H1 (cell line): ENCODE data around the gene SLC6A3. TPM values are rescaled to one million over a fixed set of nuclear protein-coding genes. Genes with fewer than 3 reads are reported as not detected.

Experiments used
- CTCF ChIA-PET: fragments of 300-600 bp; sonication (Branson Sonifier 250); formaldehyde crosslinking; loops from one replicate; lab custom pipeline; 2021; ENCODE audit not compliant: partially characterized antibody; lab: Charles Lee
- POLR2A ChIA-PET: fragments of 300-600 bp; sonication (Branson Sonifier 250); formaldehyde crosslinking; loops from one replicate; lab custom pipeline; 2021; ENCODE audit warnings: inconsistent platforms; ENCODE audit not compliant: partially characterized antibody; lab: Charles Lee
- DNase-seq, 2 experiments: peaks; one replicate each; pipeline versions ENCODE4 v3.0.0 to v3.0.0-alpha.2; 2010 to 2022; ENCODE audit warnings: low spot score in 2 of 2, low read depth in 1 of 2, mixed read lengths in 1 of 2
- FAIRE-seq: peaks from 2 replicates; lab custom pipeline; 2011; peaks lifted over from hg19 to GRCh38; lab: Jason Lieb, UNC
- H2AFZ ChIP-seq: 2 replicates; pipeline ENCODE4 v1.8.1; 2012; ENCODE audit warnings: low read length, inconsistent platforms
- H2AK5ac ChIP-seq: 2 replicates; pipeline ENCODE4 v1.6.1; 2013; ENCODE audit warnings: low read depth, low read length
- H2BK120ac ChIP-seq: replicated peaks from 2 replicates; pipeline ENCODE3; 2013; ENCODE audit warnings: low read depth, low read length, inconsistent platforms
- H2BK12ac ChIP-seq: 2 replicates; pipeline ENCODE4 v1.6.1; 2013; ENCODE audit warnings: low read depth, low read length
- H2BK15ac ChIP-seq: 2 replicates; pipeline ENCODE4 v1.6.1; 2013; ENCODE audit warnings: low read length
- H2BK20ac ChIP-seq: 2 replicates; pipeline ENCODE4 v1.6.1; 2013; ENCODE audit warnings: low read length
- H2BK5ac ChIP-seq: 2 replicates; pipeline ENCODE4 v1.6.1; 2013; ENCODE audit warnings: low read depth, low read length
- H3K14ac ChIP-seq: 2 replicates; pipeline ENCODE4 v1.6.1; 2013; ENCODE audit warnings: inconsistent platforms; ENCODE audit not compliant: insufficient read length
- H3K18ac ChIP-seq: 2 replicates; pipeline ENCODE4 v1.6.1; 2013; ENCODE audit warnings: low read length; ENCODE audit errors: extremely low read depth
- H3K23ac ChIP-seq: 2 replicates; pipeline ENCODE4 v1.6.1; 2013; ENCODE audit warnings: inconsistent platforms; ENCODE audit not compliant: insufficient read length
- H3K23me2 ChIP-seq: 2 replicates; pipeline ENCODE4 v1.6.1; 2013; ENCODE audit warnings: low read depth, low read length
- H3K27ac ChIP-seq: 2 replicates; pipeline ENCODE4 v1.6.1; 2011; ENCODE audit warnings: low read depth, low read length, inconsistent platforms
- H3K27me3 ChIP-seq, 4 experiments: replicated peaks in 1 of 4; 1 replicate in 1 of 4; 2 replicates in 3 of 4; pipeline versions ENCODE4 v1.6.1 to v1.8.1; 2011 to 2013; ENCODE audit warnings: low read length in 3 of 4, mild to moderate bottlenecking in 3 of 4, inconsistent platforms in 2 of 4, mixed read lengths in 2 of 4, moderate library complexity in 1 of 4; ENCODE audit not compliant: control insufficient read depth in 3 of 4, insufficient read depth in 3 of 4; ENCODE audit errors: extremely low read depth in 1 of 4
- H3K36me3 ChIP-seq, 4 experiments: 2 replicates each; pipeline versions ENCODE4 v1.6.1 to v1.8.1; 2011 to 2013; ENCODE audit warnings: mild to moderate bottlenecking in 4 of 4, low read length in 3 of 4, moderate library complexity in 2 of 4, control low read depth in 1 of 4, inconsistent platforms in 1 of 4; ENCODE audit not compliant: insufficient read depth in 4 of 4, control insufficient read depth in 2 of 4
- H3K4ac ChIP-seq: replicated peaks from 2 replicates; pipeline ENCODE3; 2013; ENCODE audit warnings: low read length, low read depth, mixed read lengths, inconsistent platforms; ENCODE audit not compliant: insufficient read length
- H3K4me1 ChIP-seq, 4 experiments: replicated peaks in 1 of 4; 1 replicate in 1 of 4; 2 replicates in 3 of 4; pipeline versions ENCODE4 v1.6.1 to v1.8.1; 2011 to 2013; ENCODE audit warnings: low read length in 3 of 4, inconsistent platforms in 2 of 4, mixed read lengths in 1 of 4; ENCODE audit not compliant: insufficient read depth in 4 of 4, control insufficient read depth in 3 of 4
- H3K4me2 ChIP-seq, 2 experiments: 2 replicates each; pipeline versions ENCODE4 v1.6.1 to v1.8.1; 2011 to 2013; ENCODE audit warnings: low read depth in 2 of 2, low read length in 2 of 2, control low read depth in 1 of 2, inconsistent platforms in 1 of 2, mild to moderate bottlenecking in 1 of 2; ENCODE audit not compliant: insufficient read depth in 1 of 2
- H3K4me3 ChIP-seq, 4 experiments: fragments of 200-600, 300-600 bp in 1 of 4; sonication (generic), shearing (Covaris generic), sonication (Bioruptor Twin) in 1 of 4; 2 replicates each; pipeline versions ENCODE4 v1.5.1 to v1.8.1; 2011 to 2016; ENCODE audit warnings: low read length in 4 of 4, low read depth in 3 of 4, control low read depth in 2 of 4, inconsistent platforms in 2 of 4, mild to moderate bottlenecking in 2 of 4, mixed read lengths in 1 of 4, moderate library complexity in 1 of 4; ENCODE audit not compliant: insufficient read depth in 2 of 4; ENCODE audit errors: extremely low read depth in 1 of 4
- H3K56ac ChIP-seq: replicated peaks from 2 replicates; pipeline ENCODE3; 2013; ENCODE audit warnings: low read depth, mild to moderate bottlenecking, mixed read lengths, low read length, inconsistent platforms; ENCODE audit not compliant: insufficient read length
- H3K79me1 ChIP-seq: 2 replicates; pipeline ENCODE4 v1.6.1; 2013; ENCODE audit warnings: low read depth, low read length, control low read depth
- H3K79me2 ChIP-seq, 2 experiments: 2 replicates each; pipeline versions ENCODE4 v1.6.1 to v1.8.1; 2012 to 2013; ENCODE audit warnings: low read length in 2 of 2, mild to moderate bottlenecking in 2 of 2, inconsistent platforms in 1 of 2; ENCODE audit not compliant: insufficient read depth in 2 of 2, control insufficient read depth in 1 of 2
- H3K9ac ChIP-seq, 4 experiments: replicated peaks in 1 of 4; 1 replicate in 1 of 4; 2 replicates in 3 of 4; pipeline versions ENCODE4 v1.6.1 to v1.8.1; 2011 to 2013; ENCODE audit warnings: low read depth in 3 of 4, low read length in 3 of 4, control low read depth in 2 of 4, mild to moderate bottlenecking in 2 of 4, moderate library complexity in 2 of 4, inconsistent platforms in 1 of 4; ENCODE audit errors: extremely low read depth in 1 of 4
- H3K9me3 ChIP-seq, 2 experiments: 2 replicates each; pipeline versions ENCODE4 v1.6.1 to v1.8.1; 2012 to 2013; ENCODE audit warnings: mild to moderate bottlenecking in 2 of 2, moderate library complexity in 2 of 2, control low read depth in 1 of 2, inconsistent platforms in 1 of 2, low read depth in 1 of 2, low read length in 1 of 2, mixed read lengths in 1 of 2; ENCODE audit not compliant: insufficient read depth in 2 of 2
- H4K20me1 ChIP-seq, 2 experiments: replicated peaks in 1 of 2; 2 replicates each; pipeline versions ENCODE3 to v1.8.1; 2011 to 2013; ENCODE audit warnings: inconsistent platforms in 2 of 2, low read length in 2 of 2, mild to moderate bottlenecking in 1 of 2; ENCODE audit not compliant: insufficient read depth in 2 of 2, control insufficient read depth in 1 of 2
- H4K5ac ChIP-seq: 2 replicates; pipeline ENCODE4 v1.6.1; 2013; ENCODE audit warnings: low read length, low read depth, mixed read lengths, inconsistent platforms; ENCODE audit not compliant: insufficient read length
- H4K8ac ChIP-seq: 2 replicates; pipeline ENCODE4 v1.8.0; 2013; ENCODE audit warnings: mild to moderate bottlenecking, moderate library complexity, low read length, inconsistent platforms; ENCODE audit not compliant: insufficient read depth; ENCODE audit errors: extremely low read depth
- H4K91ac ChIP-seq: replicated peaks from 2 replicates; pipeline ENCODE3; 2013; ENCODE audit warnings: low read length, mixed read lengths, inconsistent platforms; ENCODE audit not compliant: insufficient read length
- CEBPB ChIP-seq: IDR thresholded peaks from 2 replicates; pipeline ENCODE4 v1.6.1; 2012; ENCODE audit warnings: low read depth, low read length
- CHD2 ChIP-seq: IDR thresholded peaks from 2 replicates; pipeline ENCODE4 v1.6.1; 2012; ENCODE audit warnings: low read length, improper control_type of control experiment
- CREB1 ChIP-seq: IDR thresholded peaks from 2 replicates; pipeline ENCODE4 v1.6.1; 2012; ENCODE audit warnings: inconsistent platforms
- HDAC2 ChIP-seq, 2 experiments: fragments of 300-600 bp in 1 of 2; sonication (generic) in 1 of 2; IDR thresholded peaks; 2 replicates each; pipeline ENCODE4 v1.6.1; 2011 to 2012; ENCODE audit warnings: low read depth in 2 of 2, low read length in 2 of 2, mild to moderate bottlenecking in 2 of 2, moderate library complexity in 2 of 2, borderline replicate concordance in 1 of 2, inconsistent platforms in 1 of 2
- JUN ChIP-seq: IDR thresholded peaks from 2 replicates; pipeline ENCODE4 v1.6.1; 2011; ENCODE audit warnings: low read depth, mild to moderate bottlenecking, improper control_type of control experiment, low read length
- KDM1A ChIP-seq: fragments of 200-600, 300-600 bp; sonication (generic); IDR thresholded peaks from 2 replicates; pipeline ENCODE4 v1.7.1; 2016; ENCODE audit warnings: mild to moderate bottlenecking, low read length, borderline replicate concordance
- POLR2A ChIP-seq, 2 experiments: IDR thresholded peaks; 1 replicate in 1 of 2; 2 replicates in 1 of 2; pipeline ENCODE4 v1.6.1; 2011; ENCODE audit warnings: low read depth in 2 of 2, low read length in 2 of 2, mild to moderate bottlenecking in 2 of 2; ENCODE audit errors: control extremely low read depth in 1 of 2
- RAD21 ChIP-seq, 2 experiments: IDR thresholded peaks in 1 of 2; conservative IDR thresholded peaks in 1 of 2; 2 replicates each; pipeline ENCODE4 v1.6.1; 2011; ENCODE audit warnings: low read depth in 2 of 2, low read length in 2 of 2, improper control_type of control experiment in 1 of 2, inconsistent platforms in 1 of 2, mild to moderate bottlenecking in 1 of 2, moderate library complexity in 1 of 2
- RNF2 ChIP-seq: fragments of 200-900, 300-1000 bp; sonication (generic); IDR thresholded peaks from 2 replicates; pipeline ENCODE4 v1.7.1; 2016; ENCODE audit warnings: borderline replicate concordance, low read depth, mild to moderate bottlenecking, antibody characterized with exemption, low read length; ENCODE audit not compliant: poor library complexity, severe bottlenecking; ENCODE audit errors: missing control alignments
- SIN3A ChIP-seq, 2 experiments: IDR thresholded peaks in 1 of 2; conservative IDR thresholded peaks in 1 of 2; 2 replicates each; pipeline ENCODE4 v1.6.1; 2011 to 2012; ENCODE audit warnings: low read length in 2 of 2, improper control_type of control experiment in 1 of 2, low read depth in 1 of 2, mild to moderate bottlenecking in 1 of 2
- SIRT6 ChIP-seq: IDR thresholded peaks from one replicate; pipeline ENCODE4 v1.7.1; 2012; ENCODE audit warnings: low read length, inconsistent platforms
- SP1 ChIP-seq: IDR thresholded peaks from 2 replicates; pipeline ENCODE4 v1.6.1; 2011; ENCODE audit warnings: low read depth, low read length
- SP2 ChIP-seq: IDR thresholded peaks from 2 replicates; pipeline ENCODE4 v1.6.1; 2012; ENCODE audit warnings: mild to moderate bottlenecking, low read length, inconsistent platforms
- SP4 ChIP-seq: IDR thresholded peaks from 2 replicates; pipeline ENCODE4 v1.6.1; 2012; ENCODE audit warnings: low read length, inconsistent platforms
- TCF12 ChIP-seq: IDR thresholded peaks from 2 replicates; pipeline ENCODE4 v1.6.1; 2011; ENCODE audit warnings: low read depth, mild to moderate bottlenecking, low read length
- YY1 ChIP-seq: IDR thresholded peaks from 2 replicates; pipeline ENCODE4 v1.6.1; 2011; ENCODE audit warnings: low read depth, mild to moderate bottlenecking, low read length
- WGBS, 2 experiments: shearing (Covaris generic) in 1 of 2; methylation state at CpG; one replicate each; pipeline versions ENCODE4 v1.1.6 to v1.1.7; 2013 to 2015; ENCODE audit warnings: low lambda C conversion rate in 2 of 2, mixed read lengths in 2 of 2, inconsistent platforms in 1 of 2, low coverage in 1 of 2, missing lambda C conversion rate in 1 of 2; ENCODE audit not compliant: insufficient replicate concordance in 2 of 2, insufficient coverage in 1 of 2, insufficient read length in 1 of 2; ENCODE audit errors: extremely low coverage in 1 of 2, missing lambda C conversion rate in 1 of 2; 5-methylcytosine and 5-hydroxymethylcytosine counted together
- polyA plus RNA-seq, 7 experiments: library from polyadenylated mRNA; depleted of rRNA in 3 of 7; stranded (reverse) in 5 of 7; unstranded in 2 of 7; fragments of >200 nt in 5 of 7; fragments of 200-250 nt in 2 of 7; gene quantifications; 1 replicate in 5 of 7; 2 replicates in 1 of 7; 4 replicates in 1 of 7; pipeline versions ENCODE4 v1.2.1 to v1.2.3, GENCODE V29; 2011 to 2013; ENCODE audit warnings: missing spikeins in 2 of 7, mixed read lengths in 2 of 7
- total RNA-seq: library from RNA; stranded (reverse); fragmentation: NEBNext Ultra II Directional; extraction: Animal tissue kit (Norgen Biotek cat#: 25700); gene quantifications from 2 replicates; pipeline ENCODE4 v1.2.1, GENCODE V29; 2021

Gene SLC6A3
- total and polyA plus RNA-seq, 2 of the 8 experiments (the other 6 are each of a cell fraction or from before 2014, with no cell fraction given) = 0.48 to 0.91 TPM

DNA sequence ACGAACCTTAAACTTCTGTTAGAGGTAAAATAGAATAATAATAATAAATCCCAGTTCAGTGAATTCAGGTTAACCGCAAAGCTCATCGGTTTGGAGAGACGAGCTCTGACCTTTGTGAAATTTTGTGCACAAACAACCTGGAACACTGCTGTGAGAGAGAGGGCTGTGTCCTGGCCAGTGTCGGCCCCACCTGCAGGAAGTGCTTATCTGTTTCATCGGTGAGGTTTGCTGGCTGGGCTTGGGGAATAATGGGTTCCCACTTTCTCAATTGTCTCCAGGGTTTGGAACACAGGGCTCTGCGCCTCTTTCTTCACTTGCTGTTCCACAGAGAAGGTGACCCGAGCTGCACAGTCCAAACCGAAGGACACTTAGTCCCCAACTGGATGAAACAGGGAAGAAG, 81.0 kb downstream of the SLC6A3 start:
- no peak overlapping the region for H2AK5ac ChIP-seq
- no peak overlapping the region for H4K91ac ChIP-seq
- no peak overlapping the region for H3K56ac ChIP-seq
- no peaks in the 10 kb centered on the region for H3K79me1 ChIP-seq
- H3K4ac ChIP-seq = no peak overlapping the region
- no peak overlapping the region for H4K5ac ChIP-seq
- no peaks in the 10 kb centered on the region for H3K36me3 ChIP-seq
- 88% methylated on average over 9 of the region's 9 CpGs; no CpG with 5 or more reads in 1 of the 2 experiments for WGBS, 2 experiments
- H2BK20ac ChIP-seq = no peak overlapping the region
- peaks cover 0 to 3% (median 1%) of the 10 kb centered on the region in 4 experiments; a peak in 1 of 7 replicates for H3K4me1 ChIP-seq
- ChIA-PET CTCF (interaction anchor here (1.2 to 3.3 kb wide), 4 partner anchors 9 to 18 kb away, joined by 3 to 13 read pairs (median 8); no protein-coding TSS in a partner anchor), POLR2A (no interaction called here)
- no peak overlapping the region for H3K4me2 ChIP-seq
- FAIRE-seq = no peak
- H3K27me3 ChIP-seq = no peaks in the 10 kb centered on the region
- H4K8ac ChIP-seq = no peak overlapping the region
- H3K27ac ChIP-seq = no peak overlapping the region
- no peak overlapping the region for H3K23ac ChIP-seq
- H2BK15ac ChIP-seq = no peak overlapping the region
- no peak overlapping the region for H3K9ac ChIP-seq
- no peaks in the 10 kb centered on the region for H3K9me3 ChIP-seq
- H3K14ac ChIP-seq = no peak overlapping the region
- no peaks in the 10 kb centered on the region for H4K20me1 ChIP-seq
- H2BK12ac ChIP-seq = no peak overlapping the region
- H2AFZ ChIP-seq = no peak overlapping the region
- DNase-seq = no peak
- H2BK120ac ChIP-seq = no peak overlapping the region
- H3K4me3 ChIP-seq = no peak overlapping the region
- no peak overlapping the region for H3K18ac ChIP-seq
- no peaks in the 10 kb centered on the region for H3K79me2 ChIP-seq
- no peaks in the 10 kb centered on the region for H3K23me2 ChIP-seq
- H2BK5ac ChIP-seq = no peak overlapping the region
- TF ChIP-seq JUN (no peak), YY1 (no peak), CHD2 (no peak), SIN3A (conservative IDR thresholded peaks at IDR 0.05 in 1 of 2, IDR thresholded peaks at IDR 0.05 in 1 of 2; ENCODE audit: low read depth in 1 of 2, low read length in 2 of 2) (no peak), RAD21 (IDR thresholded peaks at IDR 0.05 in 1 of 2, conservative IDR thresholded peaks at IDR 0.05 in 1 of 2; ENCODE audit: low read depth in 2 of 2, low read length in 2 of 2) (no peak), TCF12 (no peak), RNF2 (no peak), SP1 (no peak), POLR2A (IDR thresholded peaks at IDR 0.05; ENCODE audit: control extremely low read depth in 1 of 2, low read depth in 2 of 2, low read length in 2 of 2) (no peak), SIRT6 (no peak), SP2 (no peak), CREB1 (no peak), HDAC2 (IDR thresholded peaks at IDR 0.05; ENCODE audit: borderline replicate concordance in 1 of 2, low read depth in 2 of 2, low read length in 2 of 2) (no peak), SP4 (no peak), KDM1A (no peak), CEBPB (no peak)
